GM12873 (cell line): ENCODE measurements around the gene CCDC185.

ENCODE experiments used
- TF ChIP-seq, protein P1 (sequence below): IDR thresholded peaks from 2 replicates; pipeline ENCODE4 v1.5.1; 2012; ENCODE audit warnings: low read depth, mild to moderate bottlenecking, moderate library complexity, low read length, control low read depth; ENCODE audit not compliant: insufficient read depth; ENCODE audit errors: missing control alignments

The CCDC185 gene

DNA sequence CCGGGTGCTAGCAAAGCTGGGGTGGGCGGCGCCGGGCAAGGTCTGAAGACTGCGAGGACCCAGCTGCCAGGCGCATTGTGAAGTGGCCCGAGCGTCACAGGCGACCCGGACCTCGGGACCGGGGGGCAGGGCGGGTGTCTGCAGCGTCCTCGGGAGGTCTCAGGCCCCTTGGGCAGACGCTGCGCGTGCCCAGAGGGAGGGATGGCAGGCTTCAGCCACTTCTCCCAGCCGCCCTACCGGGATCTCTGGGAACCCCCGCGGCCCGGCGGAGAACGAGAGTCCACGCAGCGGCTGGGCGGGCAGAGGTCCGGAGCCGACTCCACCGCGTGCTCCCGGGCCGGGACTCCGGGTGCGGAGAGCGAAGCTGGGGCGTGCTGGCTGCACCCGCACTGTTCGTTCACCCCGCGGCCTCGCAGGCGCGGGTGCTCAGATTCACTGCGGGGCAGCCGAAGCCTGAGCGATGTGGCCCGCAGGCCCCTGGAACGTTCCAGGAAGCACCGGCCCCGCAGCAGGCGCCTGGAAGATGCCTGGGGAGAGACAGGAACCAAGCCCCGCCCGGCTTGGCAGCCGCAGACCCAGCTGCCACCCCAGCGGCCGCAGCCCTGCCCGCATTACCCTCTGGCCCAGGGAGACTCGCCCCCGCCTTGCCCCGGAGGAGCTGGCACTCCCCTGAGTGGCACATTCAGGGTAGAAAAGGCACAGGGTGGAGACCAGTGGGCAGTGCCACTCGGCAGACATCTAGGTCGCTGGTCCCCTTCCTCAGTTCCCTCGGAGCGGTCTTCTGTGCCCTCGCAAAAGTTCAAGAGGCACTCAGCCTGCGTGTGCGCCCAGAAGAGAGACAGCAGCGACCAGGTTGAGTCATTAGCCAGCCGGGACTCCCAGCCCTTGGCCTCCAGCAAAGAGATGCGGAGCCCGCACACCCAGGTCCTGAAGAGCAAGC, at the start of gene CCDC185:
Gene CCDC185 (plus strand): TSS at position 141 of the 940 bp plus-strand sequence. CDS start 61 bp downstream, at position 202.
- TF ChIP-seq, protein P1, sequence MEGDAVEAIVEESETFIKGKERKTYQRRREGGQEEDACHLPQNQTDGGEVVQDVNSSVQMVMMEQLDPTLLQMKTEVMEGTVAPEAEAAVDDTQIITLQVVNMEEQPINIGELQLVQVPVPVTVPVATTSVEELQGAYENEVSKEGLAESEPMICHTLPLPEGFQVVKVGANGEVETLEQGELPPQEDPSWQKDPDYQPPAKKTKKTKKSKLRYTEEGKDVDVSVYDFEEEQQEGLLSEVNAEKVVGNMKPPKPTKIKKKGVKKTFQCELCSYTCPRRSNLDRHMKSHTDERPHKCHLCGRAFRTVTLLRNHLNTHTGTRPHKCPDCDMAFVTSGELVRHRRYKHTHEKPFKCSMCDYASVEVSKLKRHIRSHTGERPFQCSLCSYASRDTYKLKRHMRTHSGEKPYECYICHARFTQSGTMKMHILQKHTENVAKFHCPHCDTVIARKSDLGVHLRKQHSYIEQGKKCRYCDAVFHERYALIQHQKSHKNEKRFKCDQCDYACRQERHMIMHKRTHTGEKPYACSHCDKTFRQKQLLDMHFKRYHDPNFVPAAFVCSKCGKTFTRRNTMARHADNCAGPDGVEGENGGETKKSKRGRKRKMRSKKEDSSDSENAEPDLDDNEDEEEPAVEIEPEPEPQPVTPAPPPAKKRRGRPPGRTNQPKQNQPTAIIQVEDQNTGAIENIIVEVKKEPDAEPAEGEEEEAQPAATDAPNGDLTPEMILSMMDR = no peak

DNA sequence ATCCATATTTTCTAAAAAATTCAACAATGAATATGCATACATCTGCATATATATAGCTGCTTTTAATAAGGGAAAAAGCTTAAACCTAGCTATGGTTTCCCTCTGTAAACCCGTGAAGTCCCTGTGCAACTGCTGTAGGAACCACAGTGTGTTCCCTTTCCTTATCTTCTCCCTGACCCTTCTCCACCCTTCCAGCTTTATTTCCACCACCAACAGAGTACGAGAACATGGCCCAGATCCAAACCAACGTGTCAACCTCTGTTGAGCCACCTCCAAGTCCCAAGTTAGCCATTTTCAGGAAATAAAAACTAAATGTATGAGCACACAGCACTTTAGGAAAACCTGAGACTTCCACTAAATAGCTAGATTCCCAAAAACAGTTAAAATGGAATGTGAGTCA, 49.5 kb upstream of the CCDC185 start:
- TF ChIP-seq, protein P1 = no peak

DNA sequence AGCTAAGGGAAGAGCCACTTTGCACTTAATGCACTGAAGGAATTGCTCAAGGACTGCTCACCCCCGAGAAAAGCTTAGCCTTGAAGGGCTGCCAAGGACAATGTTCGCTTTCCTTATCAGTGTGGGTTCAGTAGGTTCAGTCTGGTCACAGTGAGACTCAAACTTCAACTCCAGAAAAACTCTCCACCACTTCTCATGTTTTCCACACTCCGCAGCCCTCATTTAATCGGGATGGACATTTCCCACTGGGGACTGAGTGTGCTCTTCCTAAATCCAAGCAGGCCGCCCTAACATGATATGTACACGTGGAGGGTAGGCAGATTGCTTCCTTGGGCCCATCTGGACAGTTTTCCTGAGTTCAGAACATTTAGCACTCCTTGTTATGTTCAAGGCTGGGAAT, 48.7 kb upstream of the CCDC185 start:
- TF ChIP-seq, protein P1 = no peak

DNA sequence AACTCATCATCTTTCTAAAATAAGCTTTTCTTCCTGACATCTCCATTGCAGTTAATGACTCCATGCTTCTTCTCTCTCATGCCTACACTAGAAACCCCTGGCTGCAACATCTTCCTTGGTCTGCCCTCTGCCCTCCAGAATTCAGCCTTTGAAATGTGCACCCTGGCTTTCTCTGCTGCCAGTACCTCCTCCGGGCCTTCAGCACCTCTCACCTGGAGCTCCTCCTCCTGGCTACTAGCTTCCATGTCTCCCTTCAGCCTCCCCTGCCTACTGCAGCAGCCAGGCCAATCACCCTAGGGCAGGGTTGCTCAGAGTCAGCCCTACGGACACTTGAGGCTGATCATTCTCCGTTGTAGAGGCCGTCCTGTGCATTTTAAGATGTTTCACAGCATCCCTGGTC, 47.5 kb upstream of the CCDC185 start:
- TF ChIP-seq, protein P1 = no peak

DNA sequence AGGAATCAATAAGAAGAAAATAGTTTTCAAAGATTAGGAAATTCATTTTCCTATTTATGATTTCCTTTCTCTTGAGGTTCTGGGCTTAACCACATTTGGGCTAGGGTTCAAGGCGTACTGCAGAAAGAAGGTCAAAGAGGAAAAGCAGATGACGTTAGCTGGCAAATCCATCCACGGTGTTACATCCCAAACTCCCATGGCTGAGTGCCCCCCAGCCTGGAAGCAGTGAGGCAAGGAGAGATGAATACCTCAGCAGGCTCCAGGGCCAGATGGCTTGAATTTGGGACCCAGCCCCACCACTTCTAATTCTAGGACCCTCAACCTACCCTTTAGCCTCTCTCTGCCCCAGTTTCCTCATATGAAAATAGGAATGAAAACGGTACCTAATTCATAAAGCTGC, 46.9 kb upstream of the CCDC185 start:
- TF ChIP-seq, protein P1 = no peak

DNA sequence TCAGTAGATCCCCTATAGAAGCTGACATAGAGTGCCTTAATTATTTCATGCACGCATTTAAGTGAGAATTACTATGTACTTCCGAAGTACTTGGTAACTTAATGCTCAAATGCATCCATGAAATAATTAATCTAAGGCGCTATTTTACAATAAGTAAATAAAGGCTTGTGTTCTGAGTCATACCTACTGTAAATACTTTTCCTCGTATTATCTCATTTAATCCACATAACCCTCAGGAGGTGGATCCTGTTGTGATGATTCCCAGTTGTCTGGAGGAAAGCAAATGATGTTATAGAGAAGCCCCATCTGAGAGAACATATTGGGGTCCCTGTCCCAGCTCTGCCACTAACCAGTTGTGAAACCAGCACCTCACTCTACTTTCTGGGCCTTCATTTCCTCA, 45.6 kb upstream of the CCDC185 start:
- TF ChIP-seq, protein P1 = no peak

DNA sequence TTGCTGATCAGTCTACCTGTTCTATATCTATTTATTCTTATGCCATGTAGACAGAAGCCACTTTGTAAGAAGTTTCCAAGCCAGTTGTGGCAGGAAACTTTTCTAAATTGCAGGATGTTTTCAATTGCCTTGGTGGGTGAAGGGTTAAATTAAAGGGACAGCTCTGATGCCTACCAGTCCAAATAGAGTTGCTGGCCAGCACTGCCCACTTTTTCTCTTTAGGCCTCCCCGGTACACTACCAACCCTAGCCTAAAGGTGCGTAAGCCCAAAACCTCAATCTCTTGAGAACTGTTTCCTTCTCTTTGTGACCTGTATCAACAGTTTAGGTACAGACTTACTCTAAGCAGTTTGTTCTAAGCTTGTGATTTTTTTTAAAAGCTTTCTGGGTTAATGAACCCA, 44.8 kb upstream of the CCDC185 start:
- TF ChIP-seq, protein P1 = no peak
